ENCODE measurements around the gene CAVIN1.
"Not testable (repeated sequence)": the region's sequence is repeated elsewhere in the genome, so short reads cannot be mapped to it uniquely, and the experiment has no call there.

CAVIN1 gene

GRCh38 chr17:42403150-42403549, 19.9 kb downstream of the CAVIN1 start:
- no peak for DNase-seq (ENCODE audit: low read depth)
- H3K4me3 ChIP-seq (ENCODE audit: low read depth, low read length): no peak overlapping the region
- TF ChIP-seq CTCF (conservative IDR thresholded peaks at IDR 0.05; ENCODE audit: low read depth, low read length): peak; percentile 47

GRCh38 chr17:42402117-42402516, 20.9 kb downstream of the CAVIN1 start:
- TF ChIP-seq CTCF (conservative IDR thresholded peaks at IDR 0.05; ENCODE audit: low read depth, low read length): no peak
- DNase-seq (ENCODE audit: low read depth): no peak
- no peak overlapping the region for H3K4me3 ChIP-seq (ENCODE audit: low read depth, low read length)

GRCh38 chr17:42400844-42401375, 22.1 kb downstream of the CAVIN1 start:
- DNase-seq (ENCODE audit: low read depth); H3K4me3 ChIP-seq (ENCODE audit: low read depth, low read length): not testable (repeated sequence)

GRCh38 chr17:42399948-42400843, 22.9 kb downstream of the CAVIN1 start:
- TF ChIP-seq CTCF (conservative IDR thresholded peaks at IDR 0.05; ENCODE audit: low read depth, low read length): no peak
- DNase-seq (ENCODE audit: low read depth): no peak
- no peak overlapping the region for H3K4me3 ChIP-seq (ENCODE audit: low read depth, low read length)

- no peak for DNase-seq (ENCODE audit: low read depth)
- H3K4me3 ChIP-seq (ENCODE audit: low read depth, low read length): no peak overlapping the region
- TF ChIP-seq CTCF (conservative IDR thresholded peaks at IDR 0.05; ENCODE audit: low read depth, low read length): no peak
Measured at GRCh38 chr17:42399121-42399520, 23.9 kb downstream of the CAVIN1 start.

GRCh38 chr17:42395601-42396000, 27.5 kb downstream of the CAVIN1 start:
- not testable (repeated sequence) for DNase-seq (ENCODE audit: low read depth); H3K4me3 ChIP-seq (ENCODE audit: low read depth, low read length)

GRCh38 chr17:42394838-42395237, 28.2 kb downstream of the CAVIN1 start:
- no peak for DNase-seq (ENCODE audit: low read depth)

More at GRCh38 chr17:42394838-42395237, 28.2 kb downstream of the CAVIN1 start:
- no peak for TF ChIP-seq CTCF (conservative IDR thresholded peaks at IDR 0.05; ENCODE audit: low read depth, low read length)
- H3K4me3 ChIP-seq (ENCODE audit: low read depth, low read length): no peak overlapping the region

Measured in choroid plexus epithelial cell (primary cell).